NCI-H1436 treated with DMSO at 0.1 percent for 48 hours (cell line): ENCODE results near the gene SNRK.

Experiments
- DNase-seq: peaks from one replicate; lab custom pipeline; 2025; lab: John Stamatoyannopoulos, UW

The SNRK gene

GRCh38 chr3:43372007-43372740, 85.8 kb downstream of the SNRK start:
- DNase-seq, result no peak

GRCh38 chr3:43372809-43373559, 86.6 kb downstream of the SNRK start:
- DNase-seq, result no peak

- no peak for DNase-seq
Measured at GRCh38 chr3:43373560-43373928, 87.2 kb downstream of the SNRK start.

- DNase-seq, result no peak
Measured at GRCh38 chr3:43378066-43378935, 92.0 kb downstream of the SNRK start.

- no peak for DNase-seq
Measured at GRCh38 chr3:43379343-43379742, 93.0 kb downstream of the SNRK start.

- no peak for DNase-seq
Measured at GRCh38 chr3:43388175-43388574, 101.8 kb downstream of the SNRK start.

GRCh38 chr3:43388915-43389314, 102.6 kb downstream of the SNRK start:
- no peak for DNase-seq

- no peak for DNase-seq
Measured at GRCh38 chr3:43389388-43390254, 103.3 kb downstream of the SNRK start.

GRCh38 chr3:43390255-43390588, 103.9 kb downstream of the SNRK start:
- DNase-seq, result no peak

- no peak for DNase-seq
Measured at GRCh38 chr3:43391621-43392020, 105.3 kb downstream of the SNRK start.

- no peak for DNase-seq
Measured at GRCh38 chr3:43394041-43394554, 107.8 kb downstream of the SNRK start.

- DNase-seq, result no peak
Measured at GRCh38 chr3:43399034-43399433, 112.7 kb downstream of the SNRK start.

GRCh38 chr3:43400167-43400566, 113.8 kb downstream of the SNRK start:
- DNase-seq, result no peak
